GM12864 (cell line): ENCODE results near the gene EMD.

Experiments
- DNase-seq: peaks from one replicate; pipeline ENCODE4 v3.0.0-alpha.2; 2011; ENCODE audit warnings: low read depth
- H3K4me3 ChIP-seq: 2 replicates; pipeline ENCODE4 v1.5.1; 2011; ENCODE audit warnings: mild to moderate bottlenecking, low read depth, low read length, control low read depth
- CTCF ChIP-seq: IDR thresholded peaks from 2 replicates; pipeline ENCODE4 v1.5.1; 2011; ENCODE audit warnings: low read depth, mild to moderate bottlenecking, moderate library complexity, low read length, control low read depth, inconsistent platforms; ENCODE audit errors: missing control alignments

Gene EMD

GRCh38 chrX:154401918-154402621, 23.0 kb downstream of the EMD start:
- DNase-seq = no peak
- no peak for TF ChIP-seq CTCF

GRCh38 chrX:154402622-154403127, 23.6 kb downstream of the EMD start:
- no peak overlapping the region for H3K4me3 ChIP-seq
- TF ChIP-seq CTCF = no peak
- DNase-seq = no peak

More at GRCh38 chrX:154401918-154402621, 23.0 kb downstream of the EMD start:
- no peak overlapping the region for H3K4me3 ChIP-seq

- no peak for TF ChIP-seq CTCF
- DNase-seq = no peak
- no peak overlapping the region for H3K4me3 ChIP-seq
Observed at GRCh38 chrX:154403192-154403591, 24.1 kb downstream of the EMD start.

- no peak for DNase-seq
- H3K4me3 ChIP-seq = no peak overlapping the region
- TF ChIP-seq CTCF = no peak
Observed at GRCh38 chrX:154403858-154404257, 24.8 kb downstream of the EMD start.

GRCh38 chrX:154404625-154405192, 25.6 kb downstream of the EMD start:
- DNase-seq = no peak
- no peak for TF ChIP-seq CTCF
- no peak overlapping the region for H3K4me3 ChIP-seq

GRCh38 chrX:154408659-154409221, 29.6 kb downstream of the EMD start:
- no peak for TF ChIP-seq CTCF
- H3K4me3 ChIP-seq = peak overlapping the region; percentile 61
- no peak for DNase-seq
